ENCODE data around the gene ADGRG1. TPM values are rescaled to one million over a fixed set of nuclear protein-coding genes. Genes with fewer than 3 reads are reported as not detected.

ADGRG1 gene
- total and polyA plus RNA-seq, 8 donors, result 17.3 to 78.4 (median 19.3) TPM

DNA sequence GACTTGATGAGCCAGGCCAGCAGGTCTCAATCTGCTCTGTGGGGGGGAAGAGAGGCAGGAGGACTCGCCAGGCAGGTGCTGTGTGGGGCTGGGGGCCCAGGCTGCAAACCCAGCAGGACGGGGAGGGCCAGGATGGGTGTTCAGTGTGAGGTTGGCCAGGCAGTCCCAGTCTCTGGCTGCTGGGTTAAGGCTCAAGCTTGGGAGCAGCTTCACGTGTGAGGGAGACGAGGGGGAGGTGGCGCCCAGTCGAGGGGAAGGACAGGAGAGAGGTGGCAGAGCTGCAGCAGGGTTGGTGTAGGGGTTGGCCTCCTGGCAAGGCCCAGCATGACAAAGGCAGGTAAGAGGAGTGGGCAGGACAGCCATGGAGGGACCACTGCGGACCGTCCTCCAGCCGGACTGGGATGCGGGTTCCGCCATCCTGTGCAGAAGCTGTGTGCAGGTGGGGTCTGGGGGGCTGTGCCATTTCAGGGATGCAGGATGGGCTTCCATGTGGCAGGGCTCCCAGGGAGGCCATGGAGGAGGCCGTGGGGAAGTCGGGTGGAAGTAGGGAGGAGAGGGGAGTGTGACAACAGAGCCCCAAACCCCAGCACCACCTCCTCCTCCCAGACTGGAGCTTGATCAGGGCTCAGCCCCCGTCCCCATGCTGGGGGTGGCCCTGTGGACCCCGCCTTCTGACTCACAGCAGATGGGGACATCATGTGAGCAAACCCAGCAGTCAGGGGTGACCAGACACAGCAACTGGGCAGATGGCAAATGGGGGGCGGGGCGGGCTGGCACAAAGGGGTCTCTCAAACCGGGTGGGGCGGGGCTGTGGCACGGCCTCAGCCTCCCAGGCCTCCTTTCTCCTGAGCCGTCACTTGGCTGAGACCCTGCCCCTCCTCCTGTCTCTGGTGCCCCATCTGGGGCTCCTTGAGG is 2.8 kb downstream of the ADGRG1 start:
- Histone ChIP-seq H3K4me1 (peaks cover 8 to 27% of the 10 kb centered on the region in 2 donors), H3K9me3 (no peaks in the 10 kb centered on the region), H3K27me3 (peaks cover 0 to 36% of the 10 kb centered on the region in 2 donors), H3K36me3 (no peaks in the 10 kb centered on the region), H3K4me3 (peak overlapping the region in 1 of 2 donors; percentile 43), H3K27ac (no peak overlapping the region)
- intact Hi-C loops (cut with DNase I), result no loop called here
- DNase-seq (peak in 1 of 4 donors; percentile 51), ATAC-seq (no peak)
- TF ChIP-seq, protein P1, sequence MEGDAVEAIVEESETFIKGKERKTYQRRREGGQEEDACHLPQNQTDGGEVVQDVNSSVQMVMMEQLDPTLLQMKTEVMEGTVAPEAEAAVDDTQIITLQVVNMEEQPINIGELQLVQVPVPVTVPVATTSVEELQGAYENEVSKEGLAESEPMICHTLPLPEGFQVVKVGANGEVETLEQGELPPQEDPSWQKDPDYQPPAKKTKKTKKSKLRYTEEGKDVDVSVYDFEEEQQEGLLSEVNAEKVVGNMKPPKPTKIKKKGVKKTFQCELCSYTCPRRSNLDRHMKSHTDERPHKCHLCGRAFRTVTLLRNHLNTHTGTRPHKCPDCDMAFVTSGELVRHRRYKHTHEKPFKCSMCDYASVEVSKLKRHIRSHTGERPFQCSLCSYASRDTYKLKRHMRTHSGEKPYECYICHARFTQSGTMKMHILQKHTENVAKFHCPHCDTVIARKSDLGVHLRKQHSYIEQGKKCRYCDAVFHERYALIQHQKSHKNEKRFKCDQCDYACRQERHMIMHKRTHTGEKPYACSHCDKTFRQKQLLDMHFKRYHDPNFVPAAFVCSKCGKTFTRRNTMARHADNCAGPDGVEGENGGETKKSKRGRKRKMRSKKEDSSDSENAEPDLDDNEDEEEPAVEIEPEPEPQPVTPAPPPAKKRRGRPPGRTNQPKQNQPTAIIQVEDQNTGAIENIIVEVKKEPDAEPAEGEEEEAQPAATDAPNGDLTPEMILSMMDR (IDR thresholded peaks at IDR 0.05), result no peak

DNA sequence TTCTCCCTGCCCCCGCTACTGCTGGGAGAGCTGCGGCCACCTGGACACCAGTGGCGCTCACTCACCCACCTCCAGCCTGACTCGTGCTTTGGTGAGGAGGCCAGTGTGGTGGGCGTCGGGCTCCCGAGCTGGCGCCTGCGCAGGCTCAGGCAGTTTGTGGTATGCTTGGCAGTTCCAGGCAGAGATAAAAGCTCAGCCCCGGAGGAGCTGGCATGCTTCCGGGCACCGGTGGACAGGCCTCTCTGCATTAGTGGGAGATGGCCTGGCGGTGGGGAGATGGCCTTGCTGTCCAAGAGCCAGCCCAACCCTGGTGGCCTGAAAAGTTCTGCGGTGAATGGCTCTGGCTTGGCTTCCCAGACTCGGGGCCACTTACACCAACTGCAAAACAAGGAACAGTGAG is 4.1 kb downstream of the ADGRG1 start:
- Histone ChIP-seq H3K4me3 (no peak overlapping the region), H3K9me3 (no peaks in the 10 kb centered on the region), H3K4me1 (peaks cover 8 to 41% of the 10 kb centered on the region in 2 donors), H3K27me3 (peaks cover 0 to 36% of the 10 kb centered on the region in 2 donors), H3K36me3 (no peaks in the 10 kb centered on the region), H3K27ac (peak overlapping the region in 1 of 2 donors; percentile 13)
- TF ChIP-seq, protein P1 (IDR thresholded peaks at IDR 0.05), result no peak
- intact Hi-C loops (cut with DNase I), result no loop called here
- ATAC-seq (no peak), DNase-seq (peak in 1 of 4 donors; percentile 67)

DNA sequence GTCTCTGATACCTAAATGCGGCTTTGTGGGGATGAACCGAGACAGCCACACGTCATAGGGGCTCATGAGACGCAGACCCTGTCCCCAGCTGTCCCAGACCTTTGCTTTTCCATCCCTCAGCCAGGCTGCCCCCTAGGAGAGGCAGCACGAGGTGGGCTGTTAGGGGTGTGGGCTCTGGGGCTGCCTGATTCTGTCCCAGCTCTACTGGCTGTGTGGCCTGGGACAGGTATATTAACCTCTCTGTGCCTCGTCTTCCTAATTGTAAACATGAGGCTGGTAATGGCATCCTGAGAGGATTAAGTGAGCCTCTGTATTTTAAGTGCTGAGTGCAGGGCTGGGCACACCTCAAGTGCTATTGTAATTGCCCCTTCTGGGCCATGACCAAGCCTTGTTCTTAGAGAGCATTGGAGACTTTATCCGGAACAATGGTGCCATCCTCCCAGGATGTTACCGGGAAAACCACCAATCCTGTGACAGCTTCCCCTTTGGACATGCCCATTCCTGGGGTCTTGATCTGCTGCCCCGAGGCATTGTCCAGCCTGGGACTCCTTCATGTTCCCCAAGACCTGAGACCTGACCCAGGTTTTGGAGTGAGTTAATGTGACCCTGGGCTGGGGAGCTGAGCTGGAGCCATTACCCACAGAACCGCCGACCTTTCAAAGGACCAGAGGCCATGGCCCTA is 5.1 kb downstream of the ADGRG1 start:
- Histone ChIP-seq H3K4me1 (peaks cover 0 to 41% of the 10 kb centered on the region in 2 donors), H3K27ac (peak overlapping the region in 1 of 2 donors; percentile 57), H3K27me3 (peaks cover 0 to 26% of the 10 kb centered on the region in 2 donors), H3K9me3 (no peaks in the 10 kb centered on the region), H3K36me3 (no peaks in the 10 kb centered on the region), H3K4me3 (no peak overlapping the region)
- TF ChIP-seq, protein P1 (IDR thresholded peaks at IDR 0.05), result no peak
- ATAC-seq (no peak), DNase-seq (peak in 1 of 4 donors; percentile 24)
- intact Hi-C loops (cut with DNase I), result no loop called here

DNA sequence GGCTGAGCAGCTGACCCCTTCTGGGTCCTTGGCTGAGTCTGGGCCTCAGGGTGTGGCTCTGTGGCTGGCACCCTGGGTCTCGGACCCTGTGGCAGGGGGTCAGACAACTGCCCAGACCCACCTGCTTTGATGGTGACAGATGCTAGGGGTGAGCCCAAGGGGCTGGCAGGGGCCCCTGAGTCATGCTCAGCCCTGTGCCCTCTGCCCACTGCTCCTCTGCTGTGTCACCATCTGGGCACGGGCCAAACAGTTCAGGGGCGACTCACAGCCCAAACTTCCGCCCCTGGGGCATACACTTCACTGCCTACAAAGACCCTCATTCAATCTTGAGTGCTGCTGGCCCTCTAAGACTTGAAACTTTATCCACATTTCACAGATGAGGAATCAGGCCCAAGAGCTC is 5.7 kb downstream of the ADGRG1 start:
- TF ChIP-seq, protein P1 (IDR thresholded peaks at IDR 0.05), result no peak
- H3K4me3 ChIP-seq, result no peak overlapping the region
- intact Hi-C loops (cut with DNase I), result no loop called here
- ATAC-seq, result no peak
- peaks cover 0 to 47% of the 10 kb centered on the region in 2 donors for H3K4me1 ChIP-seq
- peaks cover 0 to 24% of the 10 kb centered on the region in 2 donors for H3K27me3 ChIP-seq
- no peaks in the 10 kb centered on the region for H3K9me3 ChIP-seq
- H3K27ac ChIP-seq, result peak overlapping the region in 1 of 2 donors; percentile 57
- H3K36me3 ChIP-seq, result no peaks in the 10 kb centered on the region
- no peak for DNase-seq

Data from left lung (tissue), 10 donors.